ENCODE data around the gene PDE4B.

The PDE4B gene

GRCh38 chr1:66372522-66373101 is 579.9 kb downstream of the PDE4B start:
- no peak for DNase-seq

GRCh38 chr1:66373157-66373591 is 580.5 kb downstream of the PDE4B start:
- DNase-seq, result no peak

- DNase-seq, result no peak
Measured at GRCh38 chr1:66374148-66374547, 581.5 kb downstream of the PDE4B start.

- DNase-seq, result peak; percentile 88
Measured at GRCh38 chr1:66374561-66375111, 581.9 kb downstream of the PDE4B start.

GRCh38 chr1:66375125-66375524 is 582.4 kb downstream of the PDE4B start:
- DNase-seq, result no peak

GRCh38 chr1:66380452-66381212 is 587.9 kb downstream of the PDE4B start:
- DNase-seq, result no peak

- no peak for DNase-seq
Measured at GRCh38 chr1:66381621-66382275, 589.1 kb downstream of the PDE4B start.

- no peak for DNase-seq
Measured at GRCh38 chr1:66383168-66383567, 590.5 kb downstream of the PDE4B start.

- no peak for DNase-seq
Measured at GRCh38 chr1:66383611-66384010, 590.9 kb downstream of the PDE4B start.

GRCh38 chr1:66384258-66384921 is 591.7 kb downstream of the PDE4B start:
- DNase-seq, result no peak

GRCh38 chr1:66386712-66387111 is 594.0 kb downstream of the PDE4B start:
- DNase-seq, result no peak

- no peak for DNase-seq
Measured at GRCh38 chr1:66388913-66389312, 596.2 kb downstream of the PDE4B start.

- DNase-seq, result no peak
Measured at GRCh38 chr1:66393586-66394287, 601.0 kb downstream of the PDE4B start.

GRCh38 chr1:66394603-66395002 is 601.9 kb downstream of the PDE4B start:
- no peak for DNase-seq

GRCh38 chr1:66395202-66396061 is 602.7 kb downstream of the PDE4B start:
- DNase-seq, result no peak

GRCh38 chr1:66396212-66396890 is 603.7 kb downstream of the PDE4B start:
- DNase-seq, result no peak

- DNase-seq, result no peak
Measured at GRCh38 chr1:66397192-66397591, 604.5 kb downstream of the PDE4B start.

GRCh38 chr1:66399888-66400529 is 607.3 kb downstream of the PDE4B start:
- peak; percentile 31 for DNase-seq

GRCh38 chr1:66400660-66401059 is 608.0 kb downstream of the PDE4B start:
- no peak for DNase-seq

GRCh38 chr1:66401244-66401643 is 608.5 kb downstream of the PDE4B start:
- DNase-seq, result no peak
